Activated T-helper 1 cell treated with anti-CD3 and anti-CD28 coated beads, Interleukin-12 subunit alpha, Interleukin-12 subunit beta, Interleukin-2, Interleukin-4 antibody, amounts not matched to agents 30 ng/mL and 10 ng/mL and 1 ng/mL, durations not matched to agents 14 hours and 24 hours and 36 hours (primary cell): ENCODE results near the gene APOB. TPM values are rescaled to one million over a fixed set of nuclear protein-coding genes. Genes with fewer than 3 reads are reported as not detected.

Experiments used
- DNase-seq: peaks from one replicate; pipeline ENCODE4 v3.0.0; 2021; ENCODE audit warnings: low spot score
- H3K27ac Mint-ChIP-seq: one replicate; pipeline ENCODE4 v1.8.0; 2021; ENCODE audit warnings: mild to moderate bottlenecking, mixed read lengths
- H3K27me3 Mint-ChIP-seq: one replicate; pipeline ENCODE4 v1.8.0; 2022; ENCODE audit warnings: mild to moderate bottlenecking, moderate library complexity, mixed read lengths; ENCODE audit not compliant: insufficient read depth
- H3K36me3 Mint-ChIP-seq: one replicate; pipeline ENCODE4 v1.8.0; 2021; ENCODE audit warnings: low read depth, mixed read lengths
- H3K4me1 Mint-ChIP-seq: one replicate; pipeline ENCODE4 v1.8.0; 2021; ENCODE audit warnings: low read depth, mixed read lengths
- H3K4me3 Mint-ChIP-seq: one replicate; pipeline ENCODE4 v1.8.0; 2021; ENCODE audit warnings: mild to moderate bottlenecking, moderate library complexity, mixed read lengths
- H3K9me3 Mint-ChIP-seq: one replicate; pipeline ENCODE4 v1.8.0; 2021; ENCODE audit warnings: mixed read lengths
- intact Hi-C: fragments of 100-400 bp; cut with micrococcal nuclease; formaldehyde crosslinking; loops from one replicate; pipeline ENCODE4 v1.15.1; 2024
- total RNA-seq: library from RNA; stranded (reverse); gene quantifications from 2 replicates; pipeline ENCODE4 v1.2.3, GENCODE V29; 2022

The APOB gene
- total RNA-seq, 1 donor from 2014 or later: not detected

- H3K4me1 Mint-ChIP-seq: no peaks in the 10 kb centered on the region
- H3K36me3 Mint-ChIP-seq: no peaks in the 10 kb centered on the region
- H3K27ac Mint-ChIP-seq: no peak overlapping the region
- no peak for DNase-seq
- H3K27me3 Mint-ChIP-seq: no peaks in the 10 kb centered on the region
- H3K4me3 Mint-ChIP-seq: no peak overlapping the region
- no peaks in the 10 kb centered on the region for H3K9me3 Mint-ChIP-seq
- intact Hi-C loops: no loop called here
Observed at GRCh38 chr2:21006423-21007128, 37.3 kb downstream of the APOB start.

GRCh38 chr2:21005700-21006422, 38.0 kb downstream of the APOB start:
- Mint-ChIP-seq H3K4me1 (no peaks in the 10 kb centered on the region), H3K27me3 (no peaks in the 10 kb centered on the region), H3K4me3 (no peak overlapping the region), H3K9me3 (no peaks in the 10 kb centered on the region), H3K36me3 (no peaks in the 10 kb centered on the region), H3K27ac (no peak overlapping the region)
- intact Hi-C loops: no loop called here
- DNase-seq: no peak

- DNase-seq: no peak
- H3K4me1 Mint-ChIP-seq: no peaks in the 10 kb centered on the region
- no peaks in the 10 kb centered on the region for H3K27me3 Mint-ChIP-seq
- intact Hi-C loops: no loop called here
- H3K36me3 Mint-ChIP-seq: no peaks in the 10 kb centered on the region
- H3K4me3 Mint-ChIP-seq: no peak overlapping the region
- H3K27ac Mint-ChIP-seq: no peak overlapping the region
- H3K9me3 Mint-ChIP-seq: no peaks in the 10 kb centered on the region
Observed at GRCh38 chr2:21005111-21005699, 38.7 kb downstream of the APOB start.

- intact Hi-C loops: no loop called here
- no peak for DNase-seq
- Mint-ChIP-seq H3K27me3 (no peaks in the 10 kb centered on the region), H3K9me3 (no peaks in the 10 kb centered on the region), H3K27ac (no peak overlapping the region), H3K4me1 (no peaks in the 10 kb centered on the region), H3K4me3 (no peak overlapping the region), H3K36me3 (no peaks in the 10 kb centered on the region)
Observed at GRCh38 chr2:21004181-21004572, 39.7 kb downstream of the APOB start.

GRCh38 chr2:21003572-21004180, 40.2 kb downstream of the APOB start:
- Mint-ChIP-seq H3K4me3 (no peak overlapping the region), H3K36me3 (no peaks in the 10 kb centered on the region), H3K9me3 (no peaks in the 10 kb centered on the region), H3K4me1 (no peaks in the 10 kb centered on the region), H3K27me3 (no peaks in the 10 kb centered on the region), H3K27ac (no peak overlapping the region)
- intact Hi-C loops: no loop called here
- no peak for DNase-seq

GRCh38 chr2:21002814-21003192, 41.1 kb downstream of the APOB start:
- intact Hi-C loops: no loop called here
- Mint-ChIP-seq H3K27me3 (no peaks in the 10 kb centered on the region), H3K36me3 (no peaks in the 10 kb centered on the region), H3K9me3 (no peaks in the 10 kb centered on the region), H3K4me1 (no peaks in the 10 kb centered on the region), H3K4me3 (no peak overlapping the region), H3K27ac (no peak overlapping the region)
- no peak for DNase-seq

GRCh38 chr2:21001988-21002813, 41.7 kb downstream of the APOB start:
- no peaks in the 10 kb centered on the region for H3K36me3 Mint-ChIP-seq
- no peak for DNase-seq
- H3K27me3 Mint-ChIP-seq: no peaks in the 10 kb centered on the region
- no peak overlapping the region for H3K4me3 Mint-ChIP-seq
- intact Hi-C loops: no loop called here
- H3K27ac Mint-ChIP-seq: no peak overlapping the region
- no peaks in the 10 kb centered on the region for H3K4me1 Mint-ChIP-seq
- no peaks in the 10 kb centered on the region for H3K9me3 Mint-ChIP-seq

GRCh38 chr2:21001225-21001946, 42.5 kb downstream of the APOB start:
- intact Hi-C loops: no loop called here
- no peak overlapping the region for H3K27ac Mint-ChIP-seq
- H3K9me3 Mint-ChIP-seq: no peaks in the 10 kb centered on the region
- no peaks in the 10 kb centered on the region for H3K4me1 Mint-ChIP-seq
- peaks cover 3% of the 10 kb centered on the region for H3K27me3 Mint-ChIP-seq
- H3K36me3 Mint-ChIP-seq: no peaks in the 10 kb centered on the region
- H3K4me3 Mint-ChIP-seq: no peak overlapping the region
- DNase-seq: no peak

- Mint-ChIP-seq H3K4me3 (no peak overlapping the region), H3K9me3 (no peaks in the 10 kb centered on the region), H3K27me3 (peaks cover 3% of the 10 kb centered on the region), H3K4me1 (no peaks in the 10 kb centered on the region), H3K36me3 (no peaks in the 10 kb centered on the region), H3K27ac (no peak overlapping the region)
- intact Hi-C loops: no loop called here
- no peak for DNase-seq
Observed at GRCh38 chr2:20999906-21000645, 43.8 kb downstream of the APOB start.

GRCh38 chr2:20998972-20999905, 44.6 kb downstream of the APOB start:
- Mint-ChIP-seq H3K9me3 (no peaks in the 10 kb centered on the region), H3K27ac (no peak overlapping the region), H3K27me3 (peaks cover 3% of the 10 kb centered on the region), H3K36me3 (no peaks in the 10 kb centered on the region), H3K4me1 (no peaks in the 10 kb centered on the region), H3K4me3 (no peak overlapping the region)
- intact Hi-C loops: no loop called here
- DNase-seq: no peak
